Adrenal gland (tissue), 12 donors: Measurements from ENCODE around the gene HSD17B8. TPM values are rescaled to one million over a fixed set of nuclear protein-coding genes. Genes with fewer than 3 reads are reported as not detected.

Experiments used
- DNase-seq, 7 donors: peaks; one replicate each; pipeline ENCODE4 v3.0.0-alpha.2; 2019 to 2020
- H3K27ac ChIP-seq, 5 donors: fragments of 200-600 bp; sonication (generic) in 4 of 5; 1 replicate in 3 of 5; 2 replicates in 2 of 5; pipeline versions ENCODE4 v1.5.1 to v1.8.0; 2016 to 2020; ENCODE audit warnings: mild to moderate bottlenecking in 1 of 5
- H3K27me3 ChIP-seq: fragments of 200-600 bp; 2 replicates; pipeline ENCODE4 v1.8.0; 2021
- H3K36me3 ChIP-seq, 2 donors: fragments of 200-600 bp; replicated peaks in 1 of 2; 1 replicate in 1 of 2; 2 replicates in 1 of 2; pipeline versions ENCODE4 v1.5.1 to v1.8.0; 2018 to 2022
- H3K4me1 ChIP-seq, 2 donors: fragments of 200-600 bp; replicated peaks in 1 of 2; 1 replicate in 1 of 2; 2 replicates in 1 of 2; pipeline versions ENCODE4 v1.5.1 to v1.8.0; 2018 to 2021
- H3K4me3 ChIP-seq, 4 donors: fragments of 200-600 bp; sonication (generic) in 3 of 4; one replicate each; pipeline ENCODE4 v1.5.1; 2016 to 2018
- H3K9me3 ChIP-seq, 3 donors: fragments of 200-600 bp; sonication (generic) in 1 of 3; replicated peaks in 1 of 3; 1 replicate in 2 of 3; 2 replicates in 1 of 3; pipeline versions ENCODE4 v1.5.1 to v1.8.0; 2016 to 2021
- CTCF ChIP-seq, 6 experiments: fragments of 450-650 bp in 4 of 6; fragments of 200-600 bp in 2 of 6; sonication (generic) in 1 of 6; IDR thresholded peaks; 1 replicate in 5 of 6; 2 replicates in 1 of 6; pipeline versions ENCODE4 v1.5.1 to v1.8.0; 2016 to 2021; ENCODE audit warnings: antibody characterized with exemption in 6 of 6, mild to moderate bottlenecking in 2 of 6, moderate library complexity in 1 of 6
- POLR2A ChIP-seq, 2 donors: fragments of 450-650 bp; IDR thresholded peaks; one replicate each; pipeline ENCODE4 v1.6.1; 2017; ENCODE audit warnings: antibody characterized with exemption in 2 of 2, mild to moderate bottlenecking in 2 of 2, moderate library complexity in 1 of 2
- WGBS, 4 donors: extraction: QIAGEN DNeasy Blood & Tissue Kit in 2 of 4; methylation state at CpG; one replicate each; pipeline versions ENCODE4 v1.1.5 to v1.1.7; 2013 to 2017; 5-methylcytosine and 5-hydroxymethylcytosine counted together
- intact Hi-C, 2 donors: fragments of 100-400 bp; cut with DNase I; formaldehyde crosslinking; loops; one replicate each; pipeline versions ENCODE4 v1.14.1 to v1.15.0; 2022 to 2023
- polyA plus RNA-seq, 3 donors: library from polyadenylated mRNA; stranded (reverse); fragments of 200-250 nt in 2 of 3; fragments of 350-450 nt in 1 of 3; fragmentation: Illumina TruSeq in 1 of 3; extraction: RNeasy Lipid Tissue Mini Kit (QIAGEN cat#74804) in 1 of 3; gene quantifications; one replicate each; pipeline ENCODE4 v1.2.3, GENCODE V29; 2013 to 2014
- total RNA-seq, 9 donors: library from RNA; depleted of rRNA in 4 of 9; stranded (reverse); fragments of >200 nt in 4 of 9; fragments of 120-200 nt in 1 of 9; fragmentation: NEBNext Ultra II Directional in 1 of 9; extraction: Animal tissue kit (Norgen Biotek cat#: 25700) in 1 of 9; gene quantifications; one replicate each; pipeline versions ENCODE4 v1.1.0 to v1.2.4, GENCODE V29; 2013 to 2023
- donor health status: healthy with polysubstance abuse.
- donor health status: Bipolar disorder and iron deficiency.
- donor health status: DM: yes; HTN: yes; CAD: no.
- donor health status: DM: no; HTN: no; CAD: no.
- donor health status: DM: no; HTN: no; CAD: no.
- donor health status: DM: yes; HTN: yes; CAD: no.

HSD17B8 gene
- total and polyA plus RNA-seq, 12 donors: 13.4 to 96.3 (median 32.7) TPM

GRCh38 chr6:33166811-33167210 is 37.6 kb upstream of the HSD17B8 start:
- no peak overlapping the region for H3K4me3 ChIP-seq
- WGBS, 4 donors: 71 to 88% (median 86%) methylated on average over 3 to 7 of the region's 7 CpGs
- no peaks in the 10 kb centered on the region for H3K27me3 ChIP-seq
- no peak overlapping the region for H3K27ac ChIP-seq
- H3K9me3 ChIP-seq: no peaks in the 10 kb centered on the region
- intact Hi-C loops: no loop called here
- no peak for DNase-seq
- H3K36me3 ChIP-seq: no peaks in the 10 kb centered on the region
- TF ChIP-seq CTCF (IDR thresholded peaks at IDR 0.05) (no peak), POLR2A (IDR thresholded peaks at IDR 0.05) (no peak)
- H3K4me1 ChIP-seq: peaks cover 0 to 2% of the 10 kb centered on the region in 2 donors

- Histone ChIP-seq H3K36me3 (no peaks in the 10 kb centered on the region), H3K27ac (no peak overlapping the region), H3K9me3 (no peaks in the 10 kb centered on the region), H3K4me1 (no peaks in the 10 kb centered on the region), H3K27me3 (no peaks in the 10 kb centered on the region), H3K4me3 (no peak overlapping the region)
- no peak for TF ChIP-seq CTCF (IDR thresholded peaks at IDR 0.05)
- TF ChIP-seq POLR2A (IDR thresholded peaks at IDR 0.05): no peak
- no peak for DNase-seq
- WGBS, 4 donors: 86 to 92% (median 88%) methylated on average over 15 to 19 of the region's 19 CpGs
- intact Hi-C loops: no loop called here
Measured at GRCh38 chr6:33167374-33168283, 36.8 kb upstream of the HSD17B8 start.

GRCh38 chr6:33168284-33168601 is 36.2 kb upstream of the HSD17B8 start:
- H3K27ac ChIP-seq: no peak overlapping the region
- intact Hi-C loops: no loop called here
- no peaks in the 10 kb centered on the region for H3K4me1 ChIP-seq
- no peaks in the 10 kb centered on the region for H3K9me3 ChIP-seq
- no peak overlapping the region for H3K4me3 ChIP-seq
- TF ChIP-seq CTCF (IDR thresholded peaks at IDR 0.05) (no peak), POLR2A (IDR thresholded peaks at IDR 0.05) (no peak)
- H3K27me3 ChIP-seq: no peaks in the 10 kb centered on the region
- 71 to 75% (median 74%) methylated on average over 5 to 6 of the region's 6 CpGs for WGBS, 4 donors
- H3K36me3 ChIP-seq: no peaks in the 10 kb centered on the region
- no peak for DNase-seq

GRCh38 chr6:33168639-33169038 is 35.8 kb upstream of the HSD17B8 start:
- TF ChIP-seq POLR2A (IDR thresholded peaks at IDR 0.05) (no peak), CTCF (IDR thresholded peaks at IDR 0.05) (no peak)
- intact Hi-C loops: no loop called here

More at GRCh38 chr6:33168639-33169038, 35.8 kb upstream of the HSD17B8 start:
- Histone ChIP-seq H3K36me3 (no peaks in the 10 kb centered on the region), H3K9me3 (no peaks in the 10 kb centered on the region), H3K4me3 (no peak overlapping the region), H3K27me3 (no peaks in the 10 kb centered on the region), H3K4me1 (no peaks in the 10 kb centered on the region), H3K27ac (no peak overlapping the region)
- 68 to 89% (median 80%) methylated on average over 5 of the region's 5 CpGs for WGBS, 4 donors
- DNase-seq: no peak
